ENCODE results near the gene RCAN2.

The RCAN2 gene

DNA sequence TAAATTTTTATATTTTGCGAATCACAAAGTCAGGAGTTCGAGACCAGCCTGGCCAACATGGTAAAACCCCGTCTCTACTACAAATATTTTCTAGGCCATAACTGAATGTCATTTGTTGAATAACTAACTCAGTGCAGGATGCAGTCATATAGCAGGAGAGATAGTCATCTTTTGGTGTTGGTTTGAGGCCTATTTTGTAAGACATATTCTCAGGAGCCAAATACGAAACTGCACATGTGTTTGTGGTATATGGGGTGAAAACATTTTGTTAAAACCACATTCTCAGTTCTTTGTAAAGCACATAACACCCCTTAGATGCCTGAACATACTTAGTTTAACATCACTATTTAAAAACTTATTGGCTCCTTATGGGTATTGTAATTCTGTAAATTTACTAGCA, 315.8 kb downstream of the RCAN2 start:
- TF ChIP-seq, protein P1, sequence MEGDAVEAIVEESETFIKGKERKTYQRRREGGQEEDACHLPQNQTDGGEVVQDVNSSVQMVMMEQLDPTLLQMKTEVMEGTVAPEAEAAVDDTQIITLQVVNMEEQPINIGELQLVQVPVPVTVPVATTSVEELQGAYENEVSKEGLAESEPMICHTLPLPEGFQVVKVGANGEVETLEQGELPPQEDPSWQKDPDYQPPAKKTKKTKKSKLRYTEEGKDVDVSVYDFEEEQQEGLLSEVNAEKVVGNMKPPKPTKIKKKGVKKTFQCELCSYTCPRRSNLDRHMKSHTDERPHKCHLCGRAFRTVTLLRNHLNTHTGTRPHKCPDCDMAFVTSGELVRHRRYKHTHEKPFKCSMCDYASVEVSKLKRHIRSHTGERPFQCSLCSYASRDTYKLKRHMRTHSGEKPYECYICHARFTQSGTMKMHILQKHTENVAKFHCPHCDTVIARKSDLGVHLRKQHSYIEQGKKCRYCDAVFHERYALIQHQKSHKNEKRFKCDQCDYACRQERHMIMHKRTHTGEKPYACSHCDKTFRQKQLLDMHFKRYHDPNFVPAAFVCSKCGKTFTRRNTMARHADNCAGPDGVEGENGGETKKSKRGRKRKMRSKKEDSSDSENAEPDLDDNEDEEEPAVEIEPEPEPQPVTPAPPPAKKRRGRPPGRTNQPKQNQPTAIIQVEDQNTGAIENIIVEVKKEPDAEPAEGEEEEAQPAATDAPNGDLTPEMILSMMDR (IDR thresholded peaks at IDR 0.05; ENCODE audit: low read depth, low read length), result no peak
- DNase-seq (ENCODE audit: low read depth, low spot score), result no peak
- in situ Hi-C loops (cut with HindIII; ENCODE audit: low sequenced_read_pairs), result no loop called here
- H3K4me3 ChIP-seq (ENCODE audit: low read depth, low read length), result no peak overlapping the region

DNA sequence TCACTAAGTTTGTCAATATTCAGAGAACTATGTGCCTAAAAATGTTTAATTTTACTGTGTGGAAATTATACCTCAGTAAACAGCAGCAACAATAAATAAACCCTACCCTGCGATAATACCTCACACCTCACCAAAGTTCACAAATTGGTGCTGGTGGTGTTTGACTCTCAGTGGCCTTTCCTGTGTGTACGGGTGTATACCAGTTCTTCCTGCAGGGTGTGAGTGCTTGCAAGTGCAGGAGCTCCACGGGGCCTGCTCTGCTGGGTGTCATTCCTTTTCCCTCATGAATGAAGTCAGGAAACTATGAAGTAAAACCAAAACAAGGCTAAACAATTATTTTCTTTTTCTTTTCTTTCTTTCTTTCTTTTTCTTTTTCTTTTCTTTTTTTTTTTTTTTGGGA, 316.3 kb downstream of the RCAN2 start:
- no peak overlapping the region for H3K4me3 ChIP-seq (ENCODE audit: low read depth, low read length)
- in situ Hi-C loops (cut with HindIII; ENCODE audit: low sequenced_read_pairs), result no loop called here
- TF ChIP-seq, protein P1 (IDR thresholded peaks at IDR 0.05; ENCODE audit: low read depth, low read length), result no peak
- no peak for DNase-seq (ENCODE audit: low read depth, low spot score)

DNA sequence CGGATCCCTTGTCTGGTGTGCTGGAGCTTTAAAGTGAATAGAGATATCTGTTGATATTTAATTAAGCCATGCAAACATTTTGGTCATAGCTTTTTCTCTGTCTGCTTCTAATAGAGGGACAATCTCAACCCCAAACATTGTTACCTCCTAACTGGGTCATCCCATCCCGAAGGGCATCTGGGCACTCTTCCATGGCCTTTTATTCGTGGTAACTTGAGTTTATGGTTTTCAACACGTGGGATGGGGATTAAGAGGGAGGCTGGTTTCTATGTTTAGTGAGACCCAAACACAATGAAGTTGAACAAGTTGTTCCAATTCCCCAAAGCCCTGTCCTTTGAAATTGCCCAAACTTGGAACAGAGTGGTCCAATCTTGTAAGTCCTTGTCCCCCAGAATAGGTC, 319.1 kb downstream of the RCAN2 start:
- TF ChIP-seq, protein P1 (IDR thresholded peaks at IDR 0.05; ENCODE audit: low read depth, low read length), result no peak
- no peak for DNase-seq (ENCODE audit: low read depth, low spot score)
- in situ Hi-C loops (cut with HindIII; ENCODE audit: low sequenced_read_pairs), result no loop called here
- H3K4me3 ChIP-seq (ENCODE audit: low read depth, low read length), result no peak overlapping the region

Measured in astrocyte of the spinal cord (primary cell).